IMR-90 (cell line): Measurements from ENCODE around the gene CFAP221. TPM values are rescaled to one million over a fixed set of nuclear protein-coding genes. Genes with fewer than 3 reads are reported as not detected.
A peak's percentile ranks its signal among the peaks of the same experiment; 100 is the strongest.

Experiments
- ATAC-seq: fragments of 200-7000 bp; cut with Tn5 transposase; 2 replicates; pipeline ENCODE4 v1.9.1; 2020; ENCODE audit warnings: low read depth, mild to moderate bottlenecking, moderate library complexity
- BruUV-seq: library from RNA; stranded (reverse); fragments of 400-500 nt; replicated peaks from 2 replicates; lab custom pipeline; 2021; lab: Mats Ljungman, UMichigan
- CTCF ChIA-PET: fragments of 300-600 bp; formaldehyde crosslinking; extraction: SDS; loops from one replicate; lab custom pipeline; 2021; ENCODE audit warnings: antibody characterized with exemption; lab: Yijun Ruan, JAX
- POLR2A ChIA-PET: fragments of 300-600 bp; sonication (Branson Sonifier 250); formaldehyde crosslinking; loops from one replicate; lab custom pipeline; 2022; ENCODE audit warnings: antibody characterized with exemption; ENCODE audit not compliant: unreplicated experiment; lab: Charles Lee
- DNase-seq: peaks from one replicate; pipeline ENCODE4 v3.0.0; 2013
- H2AFZ ChIP-seq: replicated peaks from 2 replicates; pipeline ENCODE3; 2013; ENCODE audit warnings: low read length, mild to moderate bottlenecking; ENCODE audit not compliant: poor library complexity
- H2AK5ac ChIP-seq: 2 replicates; pipeline ENCODE4 v1.6.1; 2013; ENCODE audit warnings: low read depth, low read length, inconsistent platforms
- H2AK9ac ChIP-seq: replicated peaks from 2 replicates; pipeline ENCODE3; 2013; ENCODE audit warnings: mild to moderate bottlenecking, low read depth, low read length, moderate library complexity; ENCODE audit not compliant: poor library complexity
- H2BK120ac ChIP-seq: 2 replicates; pipeline ENCODE4 v1.6.1; 2013; ENCODE audit warnings: low read depth, low read length, inconsistent platforms
- H2BK15ac ChIP-seq: 3 replicates; pipeline ENCODE4 v1.6.1; 2013; ENCODE audit warnings: low read depth, low read length, inconsistent platforms
- H2BK20ac ChIP-seq: 2 replicates; pipeline ENCODE4 v1.6.1; 2013; ENCODE audit warnings: low read depth, mild to moderate bottlenecking, inconsistent platforms, low read length, moderate library complexity
- H2BK5ac ChIP-seq: 2 replicates; pipeline ENCODE4 v1.6.1; 2013; ENCODE audit warnings: mild to moderate bottlenecking, low read depth, low read length, inconsistent platforms; ENCODE audit not compliant: poor library complexity, severe bottlenecking
- H3K14ac ChIP-seq: replicated peaks from 2 replicates; pipeline ENCODE4 v1.6.1; 2013; ENCODE audit warnings: low read depth, low read length, inconsistent platforms
- H3K18ac ChIP-seq: 2 replicates; pipeline ENCODE4 v1.6.1; 2013; ENCODE audit warnings: low read depth, low read length, control low read depth
- H3K23ac ChIP-seq: 2 replicates; pipeline ENCODE4 v1.6.1; 2013; ENCODE audit warnings: low read depth, low read length, inconsistent platforms
- H3K27ac ChIP-seq: 2 replicates; pipeline ENCODE4 v1.5.1; 2013; ENCODE audit warnings: mild to moderate bottlenecking, control low read depth, low read length; ENCODE audit not compliant: insufficient read depth
- H3K27me3 ChIP-seq: 2 replicates; pipeline ENCODE4 v1.6.1; 2013; ENCODE audit warnings: low read length; ENCODE audit not compliant: control insufficient read depth, insufficient read depth
- H3K36me3 ChIP-seq: 2 replicates; pipeline ENCODE4 v1.6.1; 2013; ENCODE audit warnings: low read length, mixed read lengths; ENCODE audit not compliant: control insufficient read depth, insufficient read depth
- H3K4ac ChIP-seq: 2 replicates; pipeline ENCODE4 v1.6.1; 2013; ENCODE audit warnings: low read depth, low read length, inconsistent platforms
- H3K4me1 ChIP-seq: 2 replicates; pipeline ENCODE4 v1.6.1; 2013; ENCODE audit warnings: low read length, mixed read lengths; ENCODE audit not compliant: control insufficient read depth, insufficient read depth
- H3K4me2 ChIP-seq: 2 replicates; pipeline ENCODE4 v1.6.1; 2013; ENCODE audit warnings: low read depth, mild to moderate bottlenecking, control low read depth, low read length, moderate library complexity
- H3K4me3 ChIP-seq: 2 replicates; pipeline ENCODE4 v1.5.1; 2013; ENCODE audit warnings: low read depth, mild to moderate bottlenecking, control low read depth, low read length, moderate library complexity; ENCODE audit not compliant: insufficient read depth
- H3K56ac ChIP-seq: 2 replicates; pipeline ENCODE4 v1.6.1; 2013; ENCODE audit warnings: low read length, inconsistent platforms; ENCODE audit not compliant: insufficient read depth; ENCODE audit errors: extremely low read depth
- H3K79me1 ChIP-seq, 2 experiments: 2 replicates each; pipeline ENCODE4 v1.6.1; 2013; ENCODE audit warnings: low read length in 2 of 2, inconsistent platforms in 1 of 2, low read depth in 1 of 2
- H3K9ac ChIP-seq: 2 replicates; pipeline ENCODE4 v1.6.1; 2013; ENCODE audit warnings: low read depth, low read length, control low read depth
- H3K9me1 ChIP-seq: 2 replicates; pipeline ENCODE4 v1.6.1; 2013; ENCODE audit warnings: low read length, inconsistent platforms; ENCODE audit not compliant: insufficient read depth
- H3K9me3 ChIP-seq: 2 replicates; pipeline ENCODE4 v1.6.1; 2013; ENCODE audit warnings: low read length; ENCODE audit not compliant: control insufficient read depth, insufficient read depth
- H4K20me1 ChIP-seq: 2 replicates; pipeline ENCODE4 v1.6.1; 2013; ENCODE audit warnings: low read length, inconsistent platforms; ENCODE audit not compliant: insufficient read depth
- H4K5ac ChIP-seq: 2 replicates; pipeline ENCODE4 v1.6.1; 2013; ENCODE audit warnings: mild to moderate bottlenecking, low read depth, low read length, control low read depth
- H4K8ac ChIP-seq, 2 experiments: 2 replicates each; pipeline ENCODE4 v1.6.1; 2013; ENCODE audit warnings: low read depth in 2 of 2, low read length in 2 of 2, control low read depth in 1 of 2, inconsistent platforms in 1 of 2
- H4K91ac ChIP-seq: 2 replicates; pipeline ENCODE4 v1.6.1; 2013; ENCODE audit warnings: low read depth, low read length, inconsistent platforms; ENCODE audit not compliant: insufficient read depth
- CEBPB ChIP-seq: IDR thresholded peaks from 2 replicates; pipeline ENCODE4 v1.6.1; 2012; ENCODE audit warnings: low read depth, low read length, improper control_type of control experiment
- CHD1 ChIP-seq: IDR thresholded peaks from 2 replicates; pipeline ENCODE4 v1.6.1; 2012; ENCODE audit warnings: low read depth, low read length, improper control_type of control experiment
- MAZ ChIP-seq: IDR thresholded peaks from 2 replicates; pipeline ENCODE4 v1.6.1; 2012; ENCODE audit warnings: low read depth, mild to moderate bottlenecking, low read length, improper control_type of control experiment, moderate library complexity, borderline replicate concordance
- NFE2L2 ChIP-seq: fragments of 150-350 bp; IDR thresholded peaks from 2 replicates; pipeline ENCODE4 v1.6.1; 2016; ENCODE audit warnings: low read depth, mild to moderate bottlenecking, low read length
- POLR2A ChIP-seq: IDR thresholded peaks from 2 replicates; pipeline ENCODE4 v1.6.1; 2012; ENCODE audit warnings: mild to moderate bottlenecking, low read depth, low read length
- RFX5 ChIP-seq: IDR thresholded peaks from 2 replicates; pipeline ENCODE4 v1.8.0; 2012; ENCODE audit warnings: low read depth, mild to moderate bottlenecking, low read length, moderate library complexity
- SMC3 ChIP-seq: fragments of 150-350 bp; IDR thresholded peaks from 2 replicates; pipeline ENCODE4 v1.6.1; 2016; ENCODE audit warnings: low read depth, mild to moderate bottlenecking, antibody characterized with exemption, low read length, moderate library complexity
- WGBS, 2 experiments: methylation state at CpG; one replicate each; pipeline versions ENCODE4 v1.1.5 to v1.1.7; 2013; ENCODE audit warnings: missing lambda C conversion rate in 2 of 2; ENCODE audit not compliant: insufficient read length in 1 of 2; ENCODE audit errors: extremely low coverage in 2 of 2; 5-methylcytosine and 5-hydroxymethylcytosine counted together
- dilution Hi-C: fragments of 300-500 bp; cut with HindIII; formaldehyde crosslinking; loops from one replicate; pipeline ENCODE4 v1.14.3; 2018; ENCODE audit warnings: low sequenced_read_pairs; ENCODE audit not compliant: unreplicated experiment
- in situ Hi-C: fragments of 300-500 bp; cut with MboI; formaldehyde crosslinking; loops from 3 replicates; pipeline ENCODE4 v1.14.3; 2019; ENCODE audit warnings: low sequenced_read_pairs, inconsistent platforms, mixed read lengths
- intact Hi-C: fragments of 100-400 bp; cut with micrococcal nuclease; formaldehyde crosslinking; loops from 2 replicates; pipeline ENCODE4 v1.10.0; 2022
- polyA plus RNA-seq, 3 experiments: library from polyadenylated mRNA; depleted of rRNA; stranded (reverse); fragments of >200 nt; gene quantifications; 2 replicates each; pipeline ENCODE4 v1.2.3, GENCODE V29; 2012; ENCODE audit warnings: low replicate concordance in 1 of 3
- total RNA-seq: library from RNA; depleted of rRNA; stranded (reverse); fragments of >200 nt; gene quantifications from 2 replicates; pipeline ENCODE4 v1.2.3, GENCODE V29; 2012

CFAP221 gene
- total and polyA plus RNA-seq, 2 of the 4 experiments (the other 2 are of a cell fraction): not detected

GRCh38 chr2:119694845-119695521 lies 150.7 kb downstream of the CFAP221 start:
- H4K91ac ChIP-seq: no peak overlapping the region
- ATAC-seq: peak; percentile 80
- no peak overlapping the region for H4K8ac ChIP-seq
- no peaks in the 10 kb centered on the region for H3K79me1 ChIP-seq
- no peak overlapping the region for H3K14ac ChIP-seq
- H3K4me1 ChIP-seq: peaks cover 6% of the 10 kb centered on the region
- H2BK120ac ChIP-seq: no peak overlapping the region
- peaks cover 7% of the 10 kb centered on the region; the same call in 1 of the 2 replicates for H3K9me1 ChIP-seq
- H3K4ac ChIP-seq: no peak overlapping the region
- no peaks in the 10 kb centered on the region for H3K36me3 ChIP-seq
- no peak overlapping the region for H2BK20ac ChIP-seq
- POLR2A ChIA-PET: interaction anchor here (0.6 kb wide), 1 partner anchor 19 kb away, joined by 3 read pairs; no protein-coding TSS in a partner anchor
- H2AK9ac ChIP-seq: no peak overlapping the region
- H4K20me1 ChIP-seq: no peaks in the 10 kb centered on the region
- no peak overlapping the region for H3K56ac ChIP-seq
- H3K9ac ChIP-seq: no peak overlapping the region
- WGBS, 2 experiments: 0% methylated on average over 1 of the region's 10 CpGs; no CpG with 5 or more reads in 1 of the 2 experiments
- H2BK15ac ChIP-seq: no peak overlapping the region
- no peak overlapping the region for H3K27ac ChIP-seq
- no peak overlapping the region for H2AK5ac ChIP-seq
- H3K18ac ChIP-seq: no peak overlapping the region
- intact Hi-C loops (no loop called here), in situ Hi-C loops (loop anchor here (5.0 kb wide), 1 partner anchor 487 kb away; no protein-coding TSS in a partner anchor), dilution Hi-C loops (no loop called here)
- no peak overlapping the region for H4K5ac ChIP-seq
- no peak overlapping the region for H3K23ac ChIP-seq
- CTCF ChIA-PET: interaction anchor here (0.6 to 1.0 kb wide), 2 partner anchors 8 to 660 kb away, joined by 4 to 7 read pairs; no protein-coding TSS in a partner anchor
- no peak overlapping the region for H3K4me3 ChIP-seq
- H2AFZ ChIP-seq: peak overlapping the region; percentile 39
- no peak for TF ChIP-seq NFE2L2
- no peak for TF ChIP-seq RFX5
- peak; percentile 97 for TF ChIP-seq CEBPB
- TF ChIP-seq POLR2A: no peak
- 0 out of 2 replicates have a peak, but pooled peaks have one; percentile 39 for TF ChIP-seq MAZ
- no peak for TF ChIP-seq CHD1
- TF ChIP-seq SMC3: no peak
- H2BK5ac ChIP-seq: no peak overlapping the region
- BruUV-seq: no TSS peak
- H3K9me3 ChIP-seq: no peaks in the 10 kb centered on the region
- peaks cover 25% of the 10 kb centered on the region for H3K27me3 ChIP-seq
- peak; percentile 54 for DNase-seq
- H3K4me2 ChIP-seq: peak overlapping the region; percentile 66
